MCF 10A (cell line): ENCODE results near the gene TMEM187. TPM values are rescaled to one million over a fixed set of nuclear protein-coding genes. Genes with fewer than 3 reads are reported as not detected.
"Not testable (repeated sequence)": the region's sequence is repeated elsewhere in the genome, so short reads cannot be mapped to it uniquely, and the experiment has no call there.

ENCODE experiments used
- BruUV-seq: library from RNA; stranded (reverse); fragments of 400-500 nt; replicated peaks from 2 replicates; lab custom pipeline; 2021; lab: Mats Ljungman, UMichigan
- CTCF ChIA-PET: fragments of 300-600 bp; sonication (Branson Sonifier 250); formaldehyde crosslinking; extraction: SDS; loops from one replicate; lab custom pipeline; 2021; ENCODE audit warnings: antibody characterized with exemption, inconsistent platforms; lab: Yijun Ruan, JAX
- POLR2A ChIA-PET: fragments of 300-600, 350-650 bp; sonication (Branson Sonifier 250); formaldehyde crosslinking; extraction: SDS; loops from one replicate; lab custom pipeline; 2020; ENCODE audit warnings: antibody characterized with exemption, inconsistent platforms; lab: Yijun Ruan, JAX
- DNase-seq: peaks from one replicate; pipeline ENCODE4 v3.0.0-alpha.2; 2018; ENCODE audit not compliant: unreplicated experiment
- H3K27ac Mint-ChIP-seq: one replicate; pipeline ENCODE4 v1.8.0; 2022; ENCODE audit warnings: mild to moderate bottlenecking, low read depth, mixed read lengths; ENCODE audit not compliant: unreplicated experiment
- H3K27me3 Mint-ChIP-seq: one replicate; pipeline ENCODE4 v1.8.0; 2022; ENCODE audit warnings: mixed read lengths; ENCODE audit not compliant: insufficient read depth, unreplicated experiment
- H3K36me3 Mint-ChIP-seq: one replicate; pipeline ENCODE4 v1.8.0; 2022; ENCODE audit warnings: mild to moderate bottlenecking, moderate library complexity, mixed read lengths; ENCODE audit not compliant: insufficient read depth, unreplicated experiment
- H3K4me1 Mint-ChIP-seq: one replicate; pipeline ENCODE4 v1.8.0; 2022; ENCODE audit warnings: mixed read lengths; ENCODE audit not compliant: insufficient read depth, unreplicated experiment
- H3K4me3 Mint-ChIP-seq: one replicate; pipeline ENCODE4 v1.8.0; 2022; ENCODE audit warnings: mild to moderate bottlenecking, moderate library complexity, mixed read lengths; ENCODE audit not compliant: unreplicated experiment
- H3K9me3 Mint-ChIP-seq: one replicate; pipeline ENCODE4 v1.8.0; 2022; ENCODE audit warnings: mixed read lengths; ENCODE audit not compliant: unreplicated experiment
- CTCF ChIP-seq: fragments of 200-600 bp; IDR thresholded peaks from one replicate; pipeline ENCODE4 v1.8.0; 2022; ENCODE audit warnings: antibody characterized with exemption, mild to moderate bottlenecking; ENCODE audit not compliant: unreplicated experiment
- intact Hi-C: fragments of 100-400 bp; cut with micrococcal nuclease; formaldehyde crosslinking; loops from 2 replicates; pipeline ENCODE4 v1.14.1; 2022
- total RNA-seq: library from RNA; stranded (reverse); gene quantifications from 2 replicates; pipeline ENCODE4 v1.2.3, GENCODE V29; 2022

The TMEM187 gene
- total RNA-seq, 1 experiment from 2014 or later = 9.3 TPM

GRCh38 chrX:153973127-153974002 is 811 bp downstream of the TMEM187 start:
- no peak for DNase-seq
- Mint-ChIP-seq H3K4me3 (peak overlapping the region; percentile 95), H3K27me3 (no peaks in the 10 kb centered on the region), H3K27ac (peak overlapping the region; percentile 100), H3K9me3 (no peaks in the 10 kb centered on the region), H3K36me3 (peaks cover 4% of the 10 kb centered on the region), H3K4me1 (peaks cover 17% of the 10 kb centered on the region)
- POLR2A ChIA-PET = interaction anchor here (0.6 to 3.8 kb wide), 5 partner anchors 20 to 47 kb away, joined by 3 to 15 read pairs (median 3); partner anchors contain the start of gene IRAK1
- BruUV-seq = TSS peak; percentile 44
- CTCF ChIA-PET = interaction anchor here (0.9 kb wide), 1 partner anchor 40 kb away, joined by 3 read pairs; no protein-coding TSS in a partner anchor
- intact Hi-C loops = loop anchor here (2.0 kb wide), 1 partner anchor 77 kb away; no protein-coding TSS in a partner anchor
- no peak for TF ChIP-seq CTCF

- no peak for TF ChIP-seq CTCF
- DNase-seq = no peak
- Mint-ChIP-seq H3K27ac (no peak overlapping the region), H3K27me3 (no peaks in the 10 kb centered on the region), H3K9me3 (no peaks in the 10 kb centered on the region), H3K4me3 (peak overlapping the region; percentile 95), H3K4me1 (peaks cover 16% of the 10 kb centered on the region), H3K36me3 (peaks cover 4% of the 10 kb centered on the region)
- ChIA-PET CTCF (interaction anchor here (0.9 kb wide), 2 partner anchors 27 to 40 kb away, joined by 3 read pairs; no protein-coding TSS in a partner anchor), POLR2A (interaction anchor here (0.7 to 3.8 kb wide), 3 partner anchors 12 to 46 kb away, joined by 3 to 15 read pairs (median 4); partner anchors contain the start of gene IRAK1)
- intact Hi-C loops = no loop called here
- BruUV-seq = no TSS peak
Observed at GRCh38 chrX:153974003-153974725, 1.6 kb downstream of the TMEM187 start.

- Mint-ChIP-seq H3K27me3 (no peaks in the 10 kb centered on the region), H3K4me1 (peaks cover 10% of the 10 kb centered on the region), H3K9me3 (no peaks in the 10 kb centered on the region), H3K27ac (no peak overlapping the region), H3K4me3 (no peak overlapping the region), H3K36me3 (peaks cover 4% of the 10 kb centered on the region)
- CTCF ChIA-PET = interaction anchor here (0.9 to 1.4 kb wide), 2 partner anchors 28 to 38 kb away, joined by 3 to 4 read pairs; no protein-coding TSS in a partner anchor
- no peak for TF ChIP-seq CTCF
- BruUV-seq = no TSS peak
- POLR2A ChIA-PET = interaction anchor here (3.8 kb wide), 1 partner anchor 35 kb away, joined by 15 read pairs; no protein-coding TSS in a partner anchor
- intact Hi-C loops = no loop called here
- no peak for DNase-seq
Observed at GRCh38 chrX:153974726-153975286, 2.3 kb downstream of the TMEM187 start.

DNA sequence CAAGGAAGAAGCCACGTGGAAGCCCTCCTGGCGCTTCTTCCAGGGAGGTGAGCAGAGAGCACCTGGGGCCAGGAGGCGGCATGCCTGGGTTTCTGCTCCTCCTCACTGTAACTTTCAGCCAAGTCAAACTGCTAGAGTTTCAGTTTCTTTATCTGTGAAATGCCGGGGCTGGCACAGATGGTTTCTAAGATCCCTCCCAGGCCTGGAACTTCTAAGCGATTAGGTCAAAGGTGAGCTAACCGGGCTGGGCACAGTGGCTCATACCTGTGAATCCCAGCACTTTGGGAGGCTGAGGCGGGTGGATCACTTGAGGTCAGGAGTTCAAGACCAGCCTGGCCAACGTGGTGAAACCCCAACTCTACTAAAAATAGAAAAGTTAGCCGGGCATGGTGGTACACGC is 7.8 kb downstream of the TMEM187 start:
- H3K27me3 Mint-ChIP-seq, H3K36me3 Mint-ChIP-seq, POLR2A ChIA-PET, H3K27ac Mint-ChIP-seq, H3K4me3 Mint-ChIP-seq, H3K9me3 Mint-ChIP-seq, BruUV-seq, intact Hi-C loops, DNase-seq, H3K4me1 Mint-ChIP-seq: not testable (repeated sequence)
- CTCF ChIA-PET = interaction anchor here (4.9 kb wide), 1 partner anchor 33 kb away, joined by 15 read pairs; no protein-coding TSS in a partner anchor
